ENCODE measurements around the gene GALNT4.

Gene GALNT4

DNA sequence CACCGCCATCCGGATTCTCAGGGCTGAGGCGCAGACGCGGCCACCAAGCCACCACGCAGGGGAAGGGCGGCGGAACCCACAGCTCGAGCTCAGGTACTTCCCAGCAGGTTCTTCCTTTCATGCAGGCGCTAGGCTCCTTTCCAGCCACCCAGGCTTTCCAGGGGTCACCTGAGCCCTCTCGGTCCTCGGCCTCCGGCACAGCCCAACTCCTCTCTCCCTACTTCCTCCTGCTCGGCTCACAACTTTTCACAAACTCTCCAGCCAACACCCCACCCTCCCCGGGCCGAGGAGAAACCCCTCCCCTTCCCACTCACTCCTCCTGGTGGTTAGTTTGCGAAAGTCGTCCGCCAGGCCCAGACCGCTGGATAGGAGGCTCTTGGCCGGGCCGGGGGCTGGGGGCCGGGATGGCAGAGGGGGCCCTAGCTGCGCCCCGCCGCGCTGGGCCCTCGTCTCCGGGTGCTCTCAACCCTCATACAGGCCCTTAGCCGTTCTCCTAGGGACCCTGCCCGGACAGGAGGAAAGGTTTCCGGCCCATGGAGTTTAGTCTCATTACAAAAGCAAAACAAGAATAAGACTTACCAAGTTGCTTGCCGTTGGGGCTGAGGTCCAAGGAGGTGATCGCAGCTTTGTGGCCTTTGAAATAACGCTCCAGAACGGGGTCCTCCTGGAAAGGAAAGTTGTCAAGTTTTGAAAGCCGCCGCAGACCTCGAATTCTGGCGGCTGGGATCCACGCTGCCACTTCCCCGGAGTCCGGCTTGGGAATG is at the start of gene GALNT4:
Gene GALNT4, minus strand, starts transcription at position 256 of the 764 bp plus-strand sequence. Its CDS starts 247 bp downstream, at position 9.
- TF ChIP-seq, protein P1, sequence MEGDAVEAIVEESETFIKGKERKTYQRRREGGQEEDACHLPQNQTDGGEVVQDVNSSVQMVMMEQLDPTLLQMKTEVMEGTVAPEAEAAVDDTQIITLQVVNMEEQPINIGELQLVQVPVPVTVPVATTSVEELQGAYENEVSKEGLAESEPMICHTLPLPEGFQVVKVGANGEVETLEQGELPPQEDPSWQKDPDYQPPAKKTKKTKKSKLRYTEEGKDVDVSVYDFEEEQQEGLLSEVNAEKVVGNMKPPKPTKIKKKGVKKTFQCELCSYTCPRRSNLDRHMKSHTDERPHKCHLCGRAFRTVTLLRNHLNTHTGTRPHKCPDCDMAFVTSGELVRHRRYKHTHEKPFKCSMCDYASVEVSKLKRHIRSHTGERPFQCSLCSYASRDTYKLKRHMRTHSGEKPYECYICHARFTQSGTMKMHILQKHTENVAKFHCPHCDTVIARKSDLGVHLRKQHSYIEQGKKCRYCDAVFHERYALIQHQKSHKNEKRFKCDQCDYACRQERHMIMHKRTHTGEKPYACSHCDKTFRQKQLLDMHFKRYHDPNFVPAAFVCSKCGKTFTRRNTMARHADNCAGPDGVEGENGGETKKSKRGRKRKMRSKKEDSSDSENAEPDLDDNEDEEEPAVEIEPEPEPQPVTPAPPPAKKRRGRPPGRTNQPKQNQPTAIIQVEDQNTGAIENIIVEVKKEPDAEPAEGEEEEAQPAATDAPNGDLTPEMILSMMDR (IDR thresholded peaks at IDR 0.05; ENCODE audit: extremely low read depth, missing control alignments) = peak; percentile 36
- peak; percentile 92 for DNase-seq (ENCODE audit: low spot score)

- DNase-seq (ENCODE audit: low spot score) = no peak
- TF ChIP-seq, protein P1 (IDR thresholded peaks at IDR 0.05; ENCODE audit: extremely low read depth, missing control alignments) = no peak
Observed at GRCh38 chr12:89573051-89573810, 48.6 kb upstream of the GALNT4 start.

DNA sequence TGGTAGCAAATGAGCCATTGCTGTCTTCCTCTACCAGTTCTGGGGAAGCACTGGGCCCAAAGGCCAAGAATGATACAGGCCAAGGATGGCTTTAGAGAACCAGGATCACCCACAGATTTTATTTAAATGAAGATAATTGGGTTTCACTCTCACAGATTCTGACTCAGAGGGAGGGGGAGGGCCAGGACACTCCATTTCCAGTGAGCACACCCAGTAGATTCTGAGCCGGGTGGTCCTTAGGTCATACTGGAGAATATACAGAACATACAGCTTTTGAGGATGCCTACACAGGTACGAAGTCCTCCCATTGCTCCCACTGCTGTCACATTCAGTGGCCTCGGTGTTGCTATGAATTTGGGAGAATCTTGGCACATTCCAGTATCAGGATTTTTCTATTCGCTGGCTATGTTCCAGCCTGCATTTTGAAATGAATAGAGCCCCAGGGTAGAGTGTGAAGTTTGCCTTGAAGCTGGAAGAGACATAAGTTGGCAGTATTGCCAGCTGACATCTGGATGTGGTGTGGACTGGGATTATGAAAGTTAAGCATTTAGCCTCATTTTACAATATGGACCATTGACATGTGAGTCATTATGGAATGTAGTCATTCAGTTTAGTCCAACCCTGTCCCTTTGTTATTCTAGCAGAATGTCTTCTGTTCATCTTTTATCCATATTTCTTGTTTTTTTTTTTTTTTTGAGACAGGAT is 47.0 kb upstream of the GALNT4 start:
- DNase-seq (ENCODE audit: low spot score) = no peak
- TF ChIP-seq, protein P1 (IDR thresholded peaks at IDR 0.05; ENCODE audit: extremely low read depth, missing control alignments) = no peak

DNA sequence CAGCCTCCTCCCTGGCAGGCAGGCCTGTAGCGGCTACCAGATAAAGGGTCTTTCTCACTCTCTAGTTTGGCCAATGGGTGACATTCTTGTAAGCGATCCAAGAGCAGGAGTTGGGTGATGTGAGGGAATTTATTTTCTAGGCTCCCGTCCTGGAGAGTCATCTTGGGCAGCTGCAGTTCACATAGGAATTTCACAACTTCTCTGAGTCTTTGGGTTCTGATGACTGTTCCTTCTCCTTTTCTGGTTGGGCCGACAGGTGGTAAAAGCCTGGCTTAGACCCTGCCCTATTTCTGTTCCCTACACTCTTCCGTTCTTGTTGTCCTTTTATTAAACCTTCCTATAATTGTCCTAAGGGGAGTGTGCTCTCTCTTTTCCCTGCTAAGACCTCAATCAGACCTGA is 43.9 kb upstream of the GALNT4 start:
- no peak for DNase-seq (ENCODE audit: low spot score)
- TF ChIP-seq, protein P1 (IDR thresholded peaks at IDR 0.05; ENCODE audit: extremely low read depth, missing control alignments) = no peak

- TF ChIP-seq, protein P1 (IDR thresholded peaks at IDR 0.05; ENCODE audit: extremely low read depth, missing control alignments) = no peak
- DNase-seq (ENCODE audit: low spot score) = no peak
Observed at GRCh38 chr12:89567691-89568239, 43.2 kb upstream of the GALNT4 start.

DNA sequence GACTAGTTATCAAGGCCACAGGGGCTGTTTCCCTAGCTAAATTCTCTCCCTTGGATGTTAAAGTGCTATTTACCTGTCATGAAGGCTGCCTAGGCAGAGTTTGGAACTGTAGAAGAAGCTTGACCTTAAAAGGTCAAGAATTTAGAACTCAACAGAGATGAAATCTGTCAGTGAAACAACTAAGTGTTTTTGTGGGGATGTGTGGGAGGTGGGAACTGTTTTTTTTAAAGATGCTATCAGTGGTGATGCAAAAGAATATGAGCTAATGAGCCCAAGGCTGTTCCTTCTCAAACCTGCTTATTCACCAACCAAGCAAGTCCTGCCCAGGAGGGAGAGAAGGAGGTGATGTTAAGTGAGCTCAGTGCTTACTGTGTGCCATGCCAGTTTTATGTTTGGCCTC is 42.0 kb upstream of the GALNT4 start:
- TF ChIP-seq, protein P1 (IDR thresholded peaks at IDR 0.05; ENCODE audit: extremely low read depth, missing control alignments) = no peak

More for the DNA sequence above, 42.0 kb upstream of the GALNT4 start:
- peak; percentile 18 for DNase-seq (ENCODE audit: low spot score)
